Stimulated activated CD8-positive, alpha-beta memory T cell treated with anti-CD3 and anti-CD28 coated beads, Interleukin-12 subunit alpha, Interleukin-12 subunit beta, amount 100 ng/mL, for 24 hours (primary cell): ENCODE results near the gene PYGO2.
A peak's percentile ranks its signal among the peaks of the same experiment; 100 is the strongest.

Source experiments
- DNase-seq: peaks from one replicate; pipeline ENCODE4 v3.0.0-alpha.2; 2020; ENCODE audit errors: extremely low read depth

PYGO2 gene

GRCh38 chr1:154961207-154962155, at the start of gene PYGO2:
Gene PYGO2, minus strand, starts transcription at chr1:154961782. Its CDS starts 206 bp downstream, at chr1:154961576.
- DNase-seq = peak; percentile 62

GRCh38 chr1:155011004-155011416, 49.4 kb upstream of the PYGO2 start:
- DNase-seq = no peak

- no peak for DNase-seq
These were observed 48.8 kb upstream of the PYGO2 start for GRCh38 chr1:155010211-155010918.

- no peak for DNase-seq
These were observed 48.2 kb upstream of the PYGO2 start for GRCh38 chr1:155009742-155010141.

- DNase-seq = no peak
These were observed 47.7 kb upstream of the PYGO2 start for GRCh38 chr1:155009221-155009711.

- DNase-seq = no peak
These were observed 46.7 kb upstream of the PYGO2 start for GRCh38 chr1:155008015-155008941.

- DNase-seq = no peak
These were observed 45.8 kb upstream of the PYGO2 start for GRCh38 chr1:155007251-155007828.

GRCh38 chr1:155006601-155007101, 45.1 kb upstream of the PYGO2 start:
- DNase-seq = no peak

GRCh38 chr1:155005076-155006011, 43.8 kb upstream of the PYGO2 start:
- no peak for DNase-seq

- no peak for DNase-seq
These were observed 42.9 kb upstream of the PYGO2 start for GRCh38 chr1:155004352-155005075.

- no peak for DNase-seq
These were observed 42.3 kb upstream of the PYGO2 start for GRCh38 chr1:155003766-155004351.

- no peak for DNase-seq
These were observed 41.7 kb upstream of the PYGO2 start for GRCh38 chr1:155003227-155003765.

- DNase-seq = no peak
These were observed 41.1 kb upstream of the PYGO2 start, which contains the start of gene ZBTB7B for GRCh38 chr1:155002464-155003226. Gene ZBTB7B, plus strand, starts transcription at chr1:155002802. Its CDS starts 11,859 bp downstream, at chr1:155014661.

- peak; percentile 99 for DNase-seq
These were observed 40.3 kb upstream of the PYGO2 start for GRCh38 chr1:155001675-155002463.

- no peak for DNase-seq
These were observed 39.8 kb upstream of the PYGO2 start for GRCh38 chr1:155001425-155001674.

- peak; percentile 57 for DNase-seq
These were observed 39.3 kb upstream of the PYGO2 start for GRCh38 chr1:155000726-155001424.

- DNase-seq = no peak
These were observed 38.8 kb upstream of the PYGO2 start for GRCh38 chr1:155000411-155000725.
